ENCODE results near the gene C19orf12.

DNA sequence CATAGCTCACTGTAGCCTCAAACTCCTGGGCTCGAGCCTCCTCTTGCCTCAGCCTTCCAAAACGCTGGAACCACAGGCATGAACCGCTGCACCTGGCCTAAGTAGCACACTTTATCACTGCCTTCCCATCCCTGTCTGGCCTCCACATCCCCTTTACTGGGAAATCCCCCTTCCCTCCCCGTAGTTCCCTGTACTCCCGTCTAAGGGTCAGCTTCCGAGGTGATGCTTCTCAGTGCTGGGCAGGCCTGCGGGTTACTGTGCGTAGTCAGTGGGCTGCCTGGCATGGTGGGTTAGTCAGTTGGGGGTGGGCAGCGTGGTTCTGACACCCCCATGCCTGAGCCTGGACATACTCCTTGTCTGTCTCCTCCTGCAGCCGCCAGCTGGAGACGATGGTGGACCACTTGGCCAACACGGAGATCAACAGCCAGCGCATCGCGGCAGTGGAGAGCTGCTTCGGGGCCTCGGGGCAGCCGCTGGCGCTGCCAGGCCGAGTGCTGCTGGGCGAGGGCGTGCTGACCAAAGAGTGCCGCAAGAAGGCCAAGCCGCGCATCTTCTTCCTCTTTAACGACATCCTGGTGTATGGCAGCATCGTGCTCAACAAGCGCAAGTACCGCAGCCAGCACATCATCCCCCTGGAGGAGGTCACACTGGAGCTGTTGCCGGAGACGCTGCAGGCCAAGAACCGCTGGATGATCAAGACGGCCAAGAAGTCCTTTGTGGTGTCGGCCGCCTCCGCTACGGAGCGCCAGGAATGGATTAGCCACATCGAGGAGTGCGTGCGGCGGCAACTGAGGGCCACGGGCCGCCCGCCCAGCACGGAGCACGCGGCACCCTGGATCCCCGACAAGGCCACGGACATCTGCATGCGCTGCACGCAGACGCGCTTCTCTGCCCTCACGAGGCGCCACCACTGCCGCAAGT, 41.4 kb downstream of the C19orf12 start:
- TF ChIP-seq, protein P1, sequence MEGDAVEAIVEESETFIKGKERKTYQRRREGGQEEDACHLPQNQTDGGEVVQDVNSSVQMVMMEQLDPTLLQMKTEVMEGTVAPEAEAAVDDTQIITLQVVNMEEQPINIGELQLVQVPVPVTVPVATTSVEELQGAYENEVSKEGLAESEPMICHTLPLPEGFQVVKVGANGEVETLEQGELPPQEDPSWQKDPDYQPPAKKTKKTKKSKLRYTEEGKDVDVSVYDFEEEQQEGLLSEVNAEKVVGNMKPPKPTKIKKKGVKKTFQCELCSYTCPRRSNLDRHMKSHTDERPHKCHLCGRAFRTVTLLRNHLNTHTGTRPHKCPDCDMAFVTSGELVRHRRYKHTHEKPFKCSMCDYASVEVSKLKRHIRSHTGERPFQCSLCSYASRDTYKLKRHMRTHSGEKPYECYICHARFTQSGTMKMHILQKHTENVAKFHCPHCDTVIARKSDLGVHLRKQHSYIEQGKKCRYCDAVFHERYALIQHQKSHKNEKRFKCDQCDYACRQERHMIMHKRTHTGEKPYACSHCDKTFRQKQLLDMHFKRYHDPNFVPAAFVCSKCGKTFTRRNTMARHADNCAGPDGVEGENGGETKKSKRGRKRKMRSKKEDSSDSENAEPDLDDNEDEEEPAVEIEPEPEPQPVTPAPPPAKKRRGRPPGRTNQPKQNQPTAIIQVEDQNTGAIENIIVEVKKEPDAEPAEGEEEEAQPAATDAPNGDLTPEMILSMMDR (IDR thresholded peaks at IDR 0.05; ENCODE audit: low read depth, low read length, poor library complexity, severe bottlenecking), result no peak
- no peak for TF ChIP-seq EZH2phosphoT487 (IDR thresholded peaks at IDR 0.05; ENCODE audit: borderline replicate concordance, low read length)

All from DOHH2 (cell line).